Measurements from ENCODE around the gene GNA12.

GRCh38 chr7:2829040-2829439, 15.1 kb downstream of the GNA12 start:
- TF ChIP-seq CTCF (IDR thresholded peaks at IDR 0.05; ENCODE audit: insufficient read depth, low read length, poor library complexity, severe bottlenecking) (no peak), EZH2phosphoT487 (conservative IDR thresholded peaks at IDR 0.05; ENCODE audit: low read length) (no peak)

All from SU-DHL-6 (cell line).